Measurements from ENCODE around the gene PFDN6.

DNA sequence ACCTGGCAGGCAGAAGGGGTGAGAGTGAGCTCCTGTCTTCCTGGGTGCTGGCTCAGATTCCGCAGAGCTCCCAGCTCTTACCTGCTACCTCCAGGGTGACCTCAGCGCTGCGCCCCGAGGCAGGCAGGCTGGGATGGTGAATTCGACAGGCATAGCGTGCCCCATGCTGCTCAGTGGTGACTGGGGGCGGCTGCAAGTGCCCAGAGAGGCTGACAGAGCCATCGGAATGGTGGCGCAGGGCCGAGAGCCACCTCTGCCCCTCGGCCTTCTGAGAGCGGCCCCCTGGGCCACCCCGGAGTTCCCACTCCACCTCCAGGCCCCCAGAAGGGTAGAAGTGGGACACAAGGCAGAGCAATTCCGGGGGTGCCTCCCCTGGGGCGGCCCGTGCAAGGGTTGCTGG lies 14.8 kb downstream of the PFDN6 start:
- no peak for TF ChIP-seq POLR2A (IDR thresholded peaks at IDR 0.05; ENCODE audit: extremely low read depth, insufficient read length)
- no peak for TF ChIP-seq CTCF (IDR thresholded peaks at IDR 0.05; ENCODE audit: low read depth, low read length)

Data from NB4 (cell line).